ENCODE results near the gene ENO2. TPM values are rescaled to one million over a fixed set of nuclear protein-coding genes. Genes with fewer than 3 reads are reported as not detected.

The ENO2 gene
- total RNA-seq, 1 experiment from 2014 or later: 166 TPM

DNA sequence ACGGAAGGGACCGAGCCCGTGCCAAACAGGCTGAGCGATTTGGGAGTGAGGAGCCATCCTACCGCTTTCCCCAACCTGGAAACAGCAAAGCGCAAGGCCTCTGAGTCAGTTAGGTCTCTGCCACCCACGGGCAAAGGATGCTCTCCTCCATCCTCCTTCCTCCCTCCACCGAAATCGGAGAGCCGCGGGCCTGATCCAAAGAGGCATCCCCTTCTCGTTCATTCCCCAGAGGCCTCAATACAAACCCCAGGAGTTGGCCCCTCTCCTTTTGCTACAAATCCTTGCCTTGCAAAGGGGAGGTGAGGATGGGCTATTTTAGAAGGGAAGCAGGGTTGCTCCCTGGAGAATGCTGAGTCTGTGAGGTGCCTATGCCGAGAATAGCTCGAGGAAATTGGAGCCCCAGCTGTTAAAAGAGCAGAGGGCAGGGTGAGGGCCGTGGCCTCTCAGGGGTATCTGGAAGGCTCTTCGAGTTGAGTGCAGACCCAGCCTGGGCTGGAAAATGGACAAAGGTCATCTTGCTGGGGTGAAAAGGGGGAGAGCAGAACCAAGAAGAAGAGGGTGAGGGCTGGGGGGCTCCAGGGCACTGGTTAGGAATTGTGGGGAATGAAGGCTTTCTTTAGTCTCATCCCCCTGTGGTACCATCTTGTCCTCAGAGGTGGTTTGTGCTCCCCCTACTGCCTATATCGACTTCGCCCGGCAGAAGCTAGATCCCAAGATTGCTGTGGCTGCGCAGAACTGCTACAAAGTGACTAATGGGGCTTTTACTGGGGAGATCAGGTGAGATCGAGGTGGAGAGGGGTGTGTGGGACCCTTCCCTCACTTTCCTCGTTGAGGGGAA is 46.0 kb upstream of the ENO2 start:
- H3K9me3 Mint-ChIP-seq: no peaks in the 10 kb centered on the region; a peak in 1 of 5 replicates
- Histone ChIP-seq H3K79me1 (ENCODE audit: insufficient read depth, low read depth, low read length, poor library complexity, severe bottlenecking) (no peaks in the 10 kb centered on the region), H3K23ac (ENCODE audit: insufficient read length, low read depth, low read length) (no peak overlapping the region), H3K27me3 (ENCODE audit: insufficient read depth, low read length) (no peaks in the 10 kb centered on the region), H2BK120ac (ENCODE audit: low read depth, low read length, poor library complexity, severe bottlenecking) (no peak overlapping the region), H3K23me2 (ENCODE audit: insufficient read length, low read depth, low read length, poor library complexity, severe bottlenecking) (peaks cover 16% of the 10 kb centered on the region), H3K79me2 (ENCODE audit: insufficient read depth, low read length) (peaks cover 5% of the 10 kb centered on the region; the same call in 1 of the 2 replicates), H3K4me2 (ENCODE audit: insufficient read depth, insufficient read length, low read length) (peak overlapping the region; percentile 94), H3K9ac (ENCODE audit: extremely low read depth, insufficient read length, low read length) (peak overlapping the region; percentile 60), H3K4me1 (ENCODE audit: insufficient read depth, low read length) (no peaks in the 10 kb centered on the region; the same call in 1 of the 2 replicates), H3K9me3 (ENCODE audit: control insufficient read depth, low read depth, low read length) (no peaks in the 10 kb centered on the region), H2BK15ac (ENCODE audit: low read depth, low read length) (no peak overlapping the region), H4K20me1 (ENCODE audit: control insufficient read depth, insufficient read depth, insufficient read length) (no peaks in the 10 kb centered on the region), H2AFZ (ENCODE audit: low read length) (no peak overlapping the region), H3K14ac (ENCODE audit: insufficient read depth, low read length) (peak overlapping the region; percentile 37; the same call in 1 of the 2 replicates), H3T11ph (ENCODE audit: low read length) (no peak overlapping the region), H3K56ac (ENCODE audit: insufficient read length, low read depth, low read length) (no peak overlapping the region), H2BK12ac (ENCODE audit: insufficient read length, low read depth, low read length) (no peak overlapping the region), H3K18ac (ENCODE audit: insufficient read length, low read depth, low read length) (no peak overlapping the region), H4K8ac (replicated peaks; ENCODE audit: insufficient read length, low read depth, low read length) (no peak overlapping the region), H3K4ac (ENCODE audit: low read depth, low read length) (no peak overlapping the region), H2AK5ac (ENCODE audit: insufficient read length, low read length) (no peak overlapping the region), H2BK5ac (ENCODE audit: insufficient read length, low read length) (no peak overlapping the region), H4K5ac (ENCODE audit: insufficient read length, low read depth, low read length) (no peak overlapping the region), H4K91ac (ENCODE audit: insufficient read length, low read depth, low read length) (no peak overlapping the region), H2BK20ac (ENCODE audit: low read depth, low read length, poor library complexity, severe bottlenecking) (no peak overlapping the region), H3K27ac (ENCODE audit: insufficient read length, low read depth, low read length) (no peak overlapping the region)
- TF ChIP-seq, protein P1, sequence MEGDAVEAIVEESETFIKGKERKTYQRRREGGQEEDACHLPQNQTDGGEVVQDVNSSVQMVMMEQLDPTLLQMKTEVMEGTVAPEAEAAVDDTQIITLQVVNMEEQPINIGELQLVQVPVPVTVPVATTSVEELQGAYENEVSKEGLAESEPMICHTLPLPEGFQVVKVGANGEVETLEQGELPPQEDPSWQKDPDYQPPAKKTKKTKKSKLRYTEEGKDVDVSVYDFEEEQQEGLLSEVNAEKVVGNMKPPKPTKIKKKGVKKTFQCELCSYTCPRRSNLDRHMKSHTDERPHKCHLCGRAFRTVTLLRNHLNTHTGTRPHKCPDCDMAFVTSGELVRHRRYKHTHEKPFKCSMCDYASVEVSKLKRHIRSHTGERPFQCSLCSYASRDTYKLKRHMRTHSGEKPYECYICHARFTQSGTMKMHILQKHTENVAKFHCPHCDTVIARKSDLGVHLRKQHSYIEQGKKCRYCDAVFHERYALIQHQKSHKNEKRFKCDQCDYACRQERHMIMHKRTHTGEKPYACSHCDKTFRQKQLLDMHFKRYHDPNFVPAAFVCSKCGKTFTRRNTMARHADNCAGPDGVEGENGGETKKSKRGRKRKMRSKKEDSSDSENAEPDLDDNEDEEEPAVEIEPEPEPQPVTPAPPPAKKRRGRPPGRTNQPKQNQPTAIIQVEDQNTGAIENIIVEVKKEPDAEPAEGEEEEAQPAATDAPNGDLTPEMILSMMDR (conservative IDR thresholded peaks at IDR 0.05): peak; percentile 15; the same call in 1 of the 3 replicates
- WGBS (ENCODE audit: extremely low coverage, insufficient read length, low lambda C conversion rate): no CpG with 5 or more reads among the region's 22 CpGs
- peak overlapping the region; percentile 91 to 95 for H3K4me3 Mint-ChIP-seq
- H3K4me1 Mint-ChIP-seq: peaks cover 50 to 55% of the 10 kb centered on the region in 2 experiments
- no peaks in the 10 kb centered on the region; the same call in 1 of the 2 replicates for H3K27me3 Mint-ChIP-seq (ENCODE audit: low read depth)
- peaks cover 42 to 69% (median 57%) of the 10 kb centered on the region in 3 experiments for H3K36me3 Mint-ChIP-seq (ENCODE audit: insufficient read depth in 1 of 3, low read depth in 3 of 3)
- H3K27ac Mint-ChIP-seq: peak overlapping the region; percentile 85 to 96 (median 92); a peak in 6 of 7 replicates
- no peak for DNase-seq

Data from H9 (cell line).